H1 (cell line): ENCODE data around the gene RANBP17. TPM values are rescaled to one million over a fixed set of nuclear protein-coding genes. Genes with fewer than 3 reads are reported as not detected.

Experiments used
- CTCF ChIA-PET: fragments of 300-600 bp; sonication (Branson Sonifier 250); formaldehyde crosslinking; loops from one replicate; lab custom pipeline; 2021; ENCODE audit not compliant: partially characterized antibody; lab: Charles Lee
- POLR2A ChIA-PET: fragments of 300-600 bp; sonication (Branson Sonifier 250); formaldehyde crosslinking; loops from one replicate; lab custom pipeline; 2021; ENCODE audit warnings: inconsistent platforms; ENCODE audit not compliant: partially characterized antibody; lab: Charles Lee
- DNase-seq, 2 experiments: peaks; one replicate each; pipeline versions ENCODE4 v3.0.0 to v3.0.0-alpha.2; 2010 to 2022; ENCODE audit warnings: low spot score in 2 of 2, low read depth in 1 of 2, mixed read lengths in 1 of 2
- FAIRE-seq: peaks from 2 replicates; lab custom pipeline; 2011; peaks lifted over from hg19 to GRCh38; lab: Jason Lieb, UNC
- H2AFZ ChIP-seq: 2 replicates; pipeline ENCODE4 v1.8.1; 2012; ENCODE audit warnings: low read length, inconsistent platforms
- H2AK5ac ChIP-seq: 2 replicates; pipeline ENCODE4 v1.6.1; 2013; ENCODE audit warnings: low read depth, low read length
- H2BK120ac ChIP-seq: replicated peaks from 2 replicates; pipeline ENCODE3; 2013; ENCODE audit warnings: low read depth, low read length, inconsistent platforms
- H2BK12ac ChIP-seq: 2 replicates; pipeline ENCODE4 v1.6.1; 2013; ENCODE audit warnings: low read depth, low read length
- H2BK15ac ChIP-seq: 2 replicates; pipeline ENCODE4 v1.6.1; 2013; ENCODE audit warnings: low read length
- H2BK20ac ChIP-seq: 2 replicates; pipeline ENCODE4 v1.6.1; 2013; ENCODE audit warnings: low read length
- H2BK5ac ChIP-seq: 2 replicates; pipeline ENCODE4 v1.6.1; 2013; ENCODE audit warnings: low read depth, low read length
- H3K14ac ChIP-seq: 2 replicates; pipeline ENCODE4 v1.6.1; 2013; ENCODE audit warnings: inconsistent platforms; ENCODE audit not compliant: insufficient read length
- H3K18ac ChIP-seq: 2 replicates; pipeline ENCODE4 v1.6.1; 2013; ENCODE audit warnings: low read length; ENCODE audit errors: extremely low read depth
- H3K23ac ChIP-seq: 2 replicates; pipeline ENCODE4 v1.6.1; 2013; ENCODE audit warnings: inconsistent platforms; ENCODE audit not compliant: insufficient read length
- H3K23me2 ChIP-seq: 2 replicates; pipeline ENCODE4 v1.6.1; 2013; ENCODE audit warnings: low read depth, low read length
- H3K27ac ChIP-seq: 2 replicates; pipeline ENCODE4 v1.6.1; 2011; ENCODE audit warnings: low read depth, low read length, inconsistent platforms
- H3K27me3 ChIP-seq, 4 experiments: replicated peaks in 1 of 4; 1 replicate in 1 of 4; 2 replicates in 3 of 4; pipeline versions ENCODE4 v1.6.1 to v1.8.1; 2011 to 2013; ENCODE audit warnings: low read length in 3 of 4, mild to moderate bottlenecking in 3 of 4, inconsistent platforms in 2 of 4, mixed read lengths in 2 of 4, moderate library complexity in 1 of 4; ENCODE audit not compliant: control insufficient read depth in 3 of 4, insufficient read depth in 3 of 4; ENCODE audit errors: extremely low read depth in 1 of 4
- H3K36me3 ChIP-seq, 4 experiments: 2 replicates each; pipeline versions ENCODE4 v1.6.1 to v1.8.1; 2011 to 2013; ENCODE audit warnings: mild to moderate bottlenecking in 4 of 4, low read length in 3 of 4, moderate library complexity in 2 of 4, control low read depth in 1 of 4, inconsistent platforms in 1 of 4; ENCODE audit not compliant: insufficient read depth in 4 of 4, control insufficient read depth in 2 of 4
- H3K4ac ChIP-seq: replicated peaks from 2 replicates; pipeline ENCODE3; 2013; ENCODE audit warnings: low read length, low read depth, mixed read lengths, inconsistent platforms; ENCODE audit not compliant: insufficient read length
- H3K4me1 ChIP-seq, 4 experiments: replicated peaks in 1 of 4; 1 replicate in 1 of 4; 2 replicates in 3 of 4; pipeline versions ENCODE4 v1.6.1 to v1.8.1; 2011 to 2013; ENCODE audit warnings: low read length in 3 of 4, inconsistent platforms in 2 of 4, mixed read lengths in 1 of 4; ENCODE audit not compliant: insufficient read depth in 4 of 4, control insufficient read depth in 3 of 4
- H3K4me2 ChIP-seq, 2 experiments: 2 replicates each; pipeline versions ENCODE4 v1.6.1 to v1.8.1; 2011 to 2013; ENCODE audit warnings: low read depth in 2 of 2, low read length in 2 of 2, control low read depth in 1 of 2, inconsistent platforms in 1 of 2, mild to moderate bottlenecking in 1 of 2; ENCODE audit not compliant: insufficient read depth in 1 of 2
- H3K4me3 ChIP-seq, 4 experiments: fragments of 200-600, 300-600 bp in 1 of 4; sonication (generic), shearing (Covaris generic), sonication (Bioruptor Twin) in 1 of 4; 2 replicates each; pipeline versions ENCODE4 v1.5.1 to v1.8.1; 2011 to 2016; ENCODE audit warnings: low read length in 4 of 4, low read depth in 3 of 4, control low read depth in 2 of 4, inconsistent platforms in 2 of 4, mild to moderate bottlenecking in 2 of 4, mixed read lengths in 1 of 4, moderate library complexity in 1 of 4; ENCODE audit not compliant: insufficient read depth in 2 of 4; ENCODE audit errors: extremely low read depth in 1 of 4
- H3K56ac ChIP-seq: replicated peaks from 2 replicates; pipeline ENCODE3; 2013; ENCODE audit warnings: low read depth, mild to moderate bottlenecking, mixed read lengths, low read length, inconsistent platforms; ENCODE audit not compliant: insufficient read length
- H3K79me1 ChIP-seq: 2 replicates; pipeline ENCODE4 v1.6.1; 2013; ENCODE audit warnings: low read depth, low read length, control low read depth
- H3K79me2 ChIP-seq, 2 experiments: 2 replicates each; pipeline versions ENCODE4 v1.6.1 to v1.8.1; 2012 to 2013; ENCODE audit warnings: low read length in 2 of 2, mild to moderate bottlenecking in 2 of 2, inconsistent platforms in 1 of 2; ENCODE audit not compliant: insufficient read depth in 2 of 2, control insufficient read depth in 1 of 2
- H3K9ac ChIP-seq, 4 experiments: replicated peaks in 1 of 4; 1 replicate in 1 of 4; 2 replicates in 3 of 4; pipeline versions ENCODE4 v1.6.1 to v1.8.1; 2011 to 2013; ENCODE audit warnings: low read depth in 3 of 4, low read length in 3 of 4, control low read depth in 2 of 4, mild to moderate bottlenecking in 2 of 4, moderate library complexity in 2 of 4, inconsistent platforms in 1 of 4; ENCODE audit errors: extremely low read depth in 1 of 4
- H3K9me3 ChIP-seq, 2 experiments: 2 replicates each; pipeline versions ENCODE4 v1.6.1 to v1.8.1; 2012 to 2013; ENCODE audit warnings: mild to moderate bottlenecking in 2 of 2, moderate library complexity in 2 of 2, control low read depth in 1 of 2, inconsistent platforms in 1 of 2, low read depth in 1 of 2, low read length in 1 of 2, mixed read lengths in 1 of 2; ENCODE audit not compliant: insufficient read depth in 2 of 2
- H4K20me1 ChIP-seq, 2 experiments: replicated peaks in 1 of 2; 2 replicates each; pipeline versions ENCODE3 to v1.8.1; 2011 to 2013; ENCODE audit warnings: inconsistent platforms in 2 of 2, low read length in 2 of 2, mild to moderate bottlenecking in 1 of 2; ENCODE audit not compliant: insufficient read depth in 2 of 2, control insufficient read depth in 1 of 2
- H4K5ac ChIP-seq: 2 replicates; pipeline ENCODE4 v1.6.1; 2013; ENCODE audit warnings: low read length, low read depth, mixed read lengths, inconsistent platforms; ENCODE audit not compliant: insufficient read length
- H4K8ac ChIP-seq: 2 replicates; pipeline ENCODE4 v1.8.0; 2013; ENCODE audit warnings: mild to moderate bottlenecking, moderate library complexity, low read length, inconsistent platforms; ENCODE audit not compliant: insufficient read depth; ENCODE audit errors: extremely low read depth
- H4K91ac ChIP-seq: replicated peaks from 2 replicates; pipeline ENCODE3; 2013; ENCODE audit warnings: low read length, mixed read lengths, inconsistent platforms; ENCODE audit not compliant: insufficient read length
- ASH2L ChIP-seq: fragments of 200-600, 300-600 bp; sonication (generic); IDR thresholded peaks from one replicate; pipeline ENCODE4 v1.7.1; 2017; ENCODE audit warnings: low read length
- CBX5 ChIP-seq: fragments of 300-800, 300-1000 bp; sonication (generic); IDR thresholded peaks from 2 replicates; pipeline ENCODE4 v1.7.1; 2016; ENCODE audit warnings: antibody characterized with exemption, low read length, low read depth
- CEBPB ChIP-seq: IDR thresholded peaks from 2 replicates; pipeline ENCODE4 v1.6.1; 2012; ENCODE audit warnings: low read depth, low read length
- CREB1 ChIP-seq: IDR thresholded peaks from 2 replicates; pipeline ENCODE4 v1.6.1; 2012; ENCODE audit warnings: inconsistent platforms
- EZH2 ChIP-seq: fragments of 200-600 bp; sonication (generic); IDR thresholded peaks from 2 replicates; pipeline ENCODE4 v1.7.1; 2012; ENCODE audit warnings: low read depth, mild to moderate bottlenecking, moderate library complexity, low read length, inconsistent platforms; ENCODE audit not compliant: severe bottlenecking
- MAFK ChIP-seq: IDR thresholded peaks from 2 replicates; pipeline ENCODE4 v1.6.1; 2012; ENCODE audit warnings: low read depth, mild to moderate bottlenecking, improper control_type of control experiment, low read length
- SUZ12 ChIP-seq: fragments of 200-600 bp; sonication (generic); IDR thresholded peaks from 2 replicates; pipeline ENCODE4 v1.6.1; 2012; ENCODE audit warnings: mild to moderate bottlenecking, inconsistent platforms, low read length, moderate library complexity, mixed read lengths
- TAF1 ChIP-seq: IDR thresholded peaks from 2 replicates; pipeline ENCODE4 v1.6.1; 2011; ENCODE audit warnings: mild to moderate bottlenecking, low read depth, low read length
- TCF12 ChIP-seq: IDR thresholded peaks from 2 replicates; pipeline ENCODE4 v1.6.1; 2011; ENCODE audit warnings: low read depth, mild to moderate bottlenecking, low read length
- WGBS, 2 experiments: shearing (Covaris generic) in 1 of 2; methylation state at CpG; one replicate each; pipeline versions ENCODE4 v1.1.6 to v1.1.7; 2013 to 2015; ENCODE audit warnings: low lambda C conversion rate in 2 of 2, mixed read lengths in 2 of 2, inconsistent platforms in 1 of 2, low coverage in 1 of 2, missing lambda C conversion rate in 1 of 2; ENCODE audit not compliant: insufficient replicate concordance in 2 of 2, insufficient coverage in 1 of 2, insufficient read length in 1 of 2; ENCODE audit errors: extremely low coverage in 1 of 2, missing lambda C conversion rate in 1 of 2; 5-methylcytosine and 5-hydroxymethylcytosine counted together
- polyA plus RNA-seq, 7 experiments: library from polyadenylated mRNA; depleted of rRNA in 3 of 7; stranded (reverse) in 5 of 7; unstranded in 2 of 7; fragments of >200 nt in 5 of 7; fragments of 200-250 nt in 2 of 7; gene quantifications; 1 replicate in 5 of 7; 2 replicates in 1 of 7; 4 replicates in 1 of 7; pipeline versions ENCODE4 v1.2.1 to v1.2.3, GENCODE V29; 2011 to 2013; ENCODE audit warnings: missing spikeins in 2 of 7, mixed read lengths in 2 of 7
- total RNA-seq: library from RNA; stranded (reverse); fragmentation: NEBNext Ultra II Directional; extraction: Animal tissue kit (Norgen Biotek cat#: 25700); gene quantifications from 2 replicates; pipeline ENCODE4 v1.2.1, GENCODE V29; 2021

Gene RANBP17
- total and polyA plus RNA-seq, 2 of the 8 experiments (the other 6 are each of a cell fraction or from before 2014, with no cell fraction given), result 8.6 to 21.3 TPM

DNA sequence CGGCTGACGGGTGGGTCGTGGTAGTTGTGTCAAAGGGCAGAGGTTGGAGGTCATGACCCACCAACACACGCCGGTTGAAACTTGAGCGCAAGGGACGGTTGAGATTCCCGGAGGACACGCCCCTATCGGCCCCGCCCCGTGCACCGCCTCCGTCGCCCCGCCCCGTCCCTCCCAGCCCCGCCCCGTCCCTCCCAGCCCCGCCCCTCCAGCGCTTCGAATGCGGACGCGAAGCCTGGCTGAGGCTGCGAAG, 226 bp upstream of the RANBP17 start:
- POLR2A ChIA-PET, result no interaction called here
- Histone ChIP-seq H3K56ac (no peak overlapping the region), H4K20me1 (peaks cover 2 to 6% of the 10 kb centered on the region in 2 experiments), H2BK15ac (no peak overlapping the region), H3K23me2 (peaks cover 9% of the 10 kb centered on the region), H3K23ac (no peak overlapping the region), H3K79me2 (peaks cover 0 to 39% of the 10 kb centered on the region in 2 experiments; a peak in 3 of 4 replicates), H3K4me1 (peaks cover 0 to 5% (median 1%) of the 10 kb centered on the region in 4 experiments; a peak in 2 of 7 replicates), H3K4ac (no peak overlapping the region), H4K5ac (peak overlapping the region; percentile 37), H4K8ac (no peak overlapping the region; the same call in 1 of the 2 replicates), H3K14ac (no peak overlapping the region), H2AK5ac (no peak overlapping the region), H3K79me1 (peaks cover 4% of the 10 kb centered on the region; the same call in 1 of the 2 replicates), H3K4me2 (peak overlapping the region; percentile 22 to 85; a peak in 2 of 4 replicates), H3K27ac (no peak overlapping the region), H3K18ac (no peak overlapping the region), H4K91ac (no peak overlapping the region), H3K9ac (no peak overlapping the region), H2BK20ac (no peak overlapping the region), H2BK12ac (peak overlapping the region; percentile 28; the same call in 1 of the 2 replicates), H2AFZ (peak overlapping the region; percentile 69; the same call in 1 of the 2 replicates), H3K4me3 (peak overlapping the region; percentile 66 to 85 (median 78); a peak in 7 of 8 replicates), H3K27me3 (peaks cover 0 to 3% (median 1%) of the 10 kb centered on the region in 4 experiments; a peak in 3 of 7 replicates), H3K36me3 (no peaks in the 10 kb centered on the region), H2BK5ac (no peak overlapping the region), H2BK120ac (no peak overlapping the region), H3K9me3 (peaks cover 4 to 12% of the 10 kb centered on the region in 2 experiments; a peak in 3 of 4 replicates)
- no peak for FAIRE-seq
- TF ChIP-seq CBX5 (no peak), TAF1 (no peak), CREB1 (no peak), MAFK (no peak), ASH2L (no peak), SUZ12 (no peak), CEBPB (no peak), TCF12 (no peak), EZH2 (no peak)
- DNase-seq, result no peak
- CTCF ChIA-PET, result no interaction called here
- 10% methylated on average over 8 of the region's 26 CpGs; no CpG with 5 or more reads in 1 of the 2 experiments for WGBS, 2 experiments
